NOMO-1 treated with dmso at 0.1 percent for 144 hours (cell line): ENCODE measurements around the gene ABTB2.

ENCODE experiments used
- DNase-seq: peaks from one replicate; lab custom pipeline; 2025; ENCODE audit not compliant: unreplicated experiment; lab: John Stamatoyannopoulos, UW

ABTB2 gene

GRCh38 chr11:34155057-34155756 lies 202.6 kb downstream of the ABTB2 start:
- DNase-seq, result no peak

GRCh38 chr11:34154059-34154875 lies 203.5 kb downstream of the ABTB2 start:
- DNase-seq, result peak; percentile 44

GRCh38 chr11:34151916-34152845 lies 205.6 kb downstream of the ABTB2 start:
- no peak for DNase-seq

GRCh38 chr11:34151166-34151565 lies 206.6 kb downstream of the ABTB2 start:
- no peak for DNase-seq

DNA sequence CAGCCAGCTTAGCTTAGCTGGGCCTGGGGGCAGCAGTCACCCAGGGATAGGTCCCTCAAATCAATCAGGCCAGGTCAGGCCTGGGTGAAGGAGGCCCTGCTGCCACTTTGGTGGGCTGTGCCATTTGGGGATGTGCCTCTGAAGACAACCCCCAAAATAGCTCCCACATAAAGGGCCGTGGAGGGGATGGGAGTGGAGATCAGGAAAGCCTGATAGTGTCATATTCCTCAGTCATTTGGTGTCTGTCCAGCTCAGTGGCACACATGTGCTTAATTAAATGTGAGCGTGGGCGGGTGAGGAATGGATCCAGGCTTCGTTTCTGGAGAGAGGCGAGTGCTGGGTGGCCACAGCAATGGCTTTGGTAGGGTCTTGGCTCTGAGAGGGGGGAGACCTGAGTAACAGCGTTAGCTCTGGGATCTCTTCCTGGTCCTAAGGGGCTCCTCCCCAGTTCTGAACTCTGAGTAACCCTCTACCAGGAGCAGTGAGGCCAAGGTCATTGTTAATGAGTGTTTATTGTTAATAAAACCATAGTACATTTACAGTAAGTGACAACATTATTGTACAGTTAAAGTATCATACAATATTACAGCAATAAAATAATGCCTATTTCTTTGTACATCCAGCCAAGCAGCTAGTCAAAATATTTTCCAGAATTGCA lies 207.2 kb downstream of the ABTB2 start:
- no peak for DNase-seq

DNA sequence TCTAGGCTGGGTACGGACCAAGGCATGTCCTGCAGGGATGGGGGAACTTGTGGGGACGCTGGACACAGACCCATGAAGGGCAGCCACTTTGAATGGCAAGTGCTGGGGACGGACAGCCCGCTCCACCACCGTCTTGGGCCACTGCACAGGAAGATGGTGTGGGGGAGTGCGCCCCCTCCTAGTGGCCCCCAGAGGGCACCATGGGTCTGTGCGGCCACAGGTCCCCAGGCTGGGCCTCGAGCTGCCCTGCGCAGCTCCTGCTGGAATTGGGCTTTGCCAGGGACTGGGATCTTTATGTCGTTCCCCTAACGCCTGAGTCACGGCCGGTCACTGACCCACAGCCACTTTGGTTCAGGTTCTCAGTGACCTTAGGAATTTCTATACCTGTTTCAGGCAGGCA lies 208.0 kb downstream of the ABTB2 start:
- no peak for DNase-seq

- DNase-seq, result no peak
These were observed 208.5 kb downstream of the ABTB2 start for GRCh38 chr11:34149274-34149673.

DNA sequence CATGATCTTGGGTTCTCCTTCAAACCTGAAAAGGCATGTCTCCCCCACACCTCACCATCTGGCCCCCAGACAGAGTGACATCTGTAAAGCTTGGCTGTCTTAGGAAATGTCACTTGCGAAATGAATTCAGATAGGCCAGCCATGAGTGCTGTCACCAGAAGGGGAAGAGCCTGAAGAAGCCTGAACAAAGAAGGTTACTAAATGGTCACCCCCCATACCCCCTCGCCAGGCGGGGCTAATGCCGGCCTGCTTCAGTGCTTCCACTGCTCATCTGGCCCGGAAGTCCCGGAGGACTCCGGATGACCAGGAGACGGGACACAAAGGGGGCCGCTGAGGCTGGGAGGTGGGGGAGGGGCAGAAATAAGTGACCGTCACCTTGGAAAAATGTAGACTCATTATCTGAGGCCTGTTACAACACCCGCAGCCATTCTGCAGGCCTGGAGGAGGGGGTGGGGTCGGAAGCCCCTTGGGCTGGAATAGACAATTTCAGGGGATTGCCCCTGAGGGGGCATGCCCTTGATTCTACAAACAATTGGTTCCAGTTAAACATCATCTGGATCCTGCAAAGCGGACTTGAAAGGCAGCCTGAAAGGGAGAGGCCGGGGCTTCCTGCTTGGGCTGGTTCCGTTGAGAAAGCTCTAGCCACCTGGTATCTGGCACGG lies 209.2 kb downstream of the ABTB2 start:
- DNase-seq, result peak; percentile 45

GRCh38 chr11:34147581-34147980 lies 210.2 kb downstream of the ABTB2 start:
- DNase-seq, result no peak

DNA sequence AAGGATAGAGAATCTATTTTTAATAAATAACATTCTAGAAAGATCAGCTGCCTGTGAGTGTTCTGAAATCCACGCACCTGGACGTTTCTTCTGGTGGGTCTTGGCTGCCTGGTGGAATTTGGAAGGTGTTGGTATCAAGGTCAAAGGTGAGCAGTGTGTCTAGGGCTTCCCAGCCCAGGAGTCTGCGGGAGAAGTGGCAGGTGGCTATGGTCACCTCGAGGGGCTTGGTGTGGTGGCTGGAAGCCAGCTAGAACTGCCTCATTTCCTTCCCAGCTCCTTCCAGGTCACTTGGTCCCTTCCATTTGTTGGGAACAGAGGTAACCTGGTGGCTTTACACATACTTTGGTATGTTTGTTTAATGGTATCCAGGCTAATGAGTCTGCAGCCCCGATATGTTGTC lies 210.9 kb downstream of the ABTB2 start:
- no peak for DNase-seq

- no peak for DNase-seq
These were observed 211.4 kb downstream of the ABTB2 start for GRCh38 chr11:34146411-34146810.

DNA sequence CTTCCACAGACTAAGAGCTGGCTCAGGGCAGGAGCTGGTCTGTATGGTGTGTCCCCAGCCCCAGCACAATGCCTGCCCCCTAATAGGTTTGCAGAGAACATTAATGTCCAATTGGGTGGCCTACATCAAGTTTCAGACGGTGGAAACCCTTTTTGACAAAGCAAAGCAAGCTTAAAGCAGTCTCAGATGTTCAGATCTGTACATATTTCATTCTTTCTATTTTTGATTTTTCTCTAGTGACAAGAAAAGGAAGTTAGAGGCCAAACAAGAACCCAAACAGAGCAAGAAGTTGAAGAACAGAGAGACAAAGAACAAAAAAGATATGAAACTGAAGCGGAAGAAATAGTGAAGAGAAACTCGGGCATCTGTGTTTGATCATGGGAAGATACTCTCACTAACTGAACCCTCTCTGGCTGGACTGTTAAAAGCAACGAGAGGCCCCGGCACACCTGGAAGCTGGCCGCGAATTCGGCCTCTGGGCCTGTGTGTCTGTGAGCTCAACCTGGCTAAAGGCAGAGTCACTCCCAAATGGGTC lies 211.9 kb downstream of the ABTB2 start:
- no peak for DNase-seq

DNA sequence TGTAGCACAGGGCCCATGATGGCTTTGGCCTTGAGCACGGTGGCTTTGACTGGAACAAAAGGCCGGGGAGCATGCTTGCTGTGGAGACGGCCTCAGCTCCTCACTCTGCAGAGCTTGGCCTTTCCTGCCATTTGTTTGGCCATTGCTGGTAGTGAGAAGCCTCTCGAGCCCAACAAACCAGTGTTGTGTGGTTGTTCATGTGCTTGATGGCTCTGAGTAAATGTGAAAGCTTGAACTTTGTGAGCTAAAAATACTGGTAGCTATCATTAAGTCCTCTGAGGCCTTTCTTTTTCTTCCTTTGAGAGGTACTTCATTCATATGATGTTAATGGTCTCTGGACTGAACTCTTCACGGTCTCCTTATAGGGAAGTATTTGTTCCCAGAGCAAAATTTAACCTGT lies 212.7 kb downstream of the ABTB2 start:
- no peak for DNase-seq

- DNase-seq, result no peak
These were observed 214.8 kb downstream of the ABTB2 start for GRCh38 chr11:34143048-34143447.

- DNase-seq, result no peak
These were observed 217.7 kb downstream of the ABTB2 start for GRCh38 chr11:34140149-34140548.

- no peak for DNase-seq
These were observed 218.5 kb downstream of the ABTB2 start for GRCh38 chr11:34139346-34139745.

DNA sequence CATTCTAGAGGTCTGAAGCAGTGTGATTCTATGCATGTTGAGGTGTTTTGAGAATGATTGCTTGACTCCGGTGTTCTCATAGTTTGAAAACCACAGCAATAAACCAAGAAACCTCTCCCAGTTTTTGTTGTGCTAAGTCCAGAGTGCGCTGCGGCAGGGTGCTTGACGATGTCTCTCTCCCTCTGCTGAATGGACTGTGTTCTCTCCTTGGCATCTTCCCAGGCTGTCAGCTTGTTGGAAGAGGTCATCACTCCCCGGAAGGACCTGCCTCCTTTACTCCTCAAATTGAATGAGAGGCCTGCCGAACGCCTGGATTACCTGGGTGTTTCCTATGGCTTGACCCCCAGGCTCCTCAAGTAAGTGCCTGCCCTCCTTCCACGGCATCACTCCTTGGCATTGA lies 221.4 kb downstream of the ABTB2 start:
- no peak for DNase-seq

- DNase-seq, result no peak
These were observed 222.4 kb downstream of the ABTB2 start for GRCh38 chr11:34135439-34135838.

- DNase-seq, result no peak
These were observed 223.0 kb downstream of the ABTB2 start for GRCh38 chr11:34134765-34135164.
